HCT116 (cell line): ENCODE data around the gene CPT1A. TPM values are rescaled to one million over a fixed set of nuclear protein-coding genes. Genes with fewer than 3 reads are reported as not detected.

Experiments used
- ATAC-seq: fragments of 200-7000 bp; cut with Tn5 transposase; 2 replicates; pipeline ENCODE4 v1.9.1; 2020; ENCODE audit warnings: mild to moderate bottlenecking, moderate library complexity
- Bru-seq: library from RNA; stranded (reverse); fragments of 400-500 nt; gene quantifications from one replicate; lab custom pipeline; 2021; lab: Mats Ljungman, UMichigan
- BruChase-seq, 2 experiments: library from RNA; stranded (reverse); fragments of 400-500 nt; gene quantifications; one replicate each; lab custom pipeline; 2021; lab: Mats Ljungman, UMichigan
- BruUV-seq: library from RNA; stranded (reverse); fragments of 400-500 nt; replicated peaks from 2 replicates; lab custom pipeline; 2021; lab: Mats Ljungman, UMichigan
- CTCF ChIA-PET: fragments of 300-600 bp; sonication (Branson Sonifier 250); formaldehyde crosslinking; loops from one replicate; lab custom pipeline; 2021; ENCODE audit warnings: antibody characterized with exemption; lab: Charles Lee
- POLR2A ChIA-PET: fragments of 300-600, 350-600 bp; sonication (Branson Sonifier 250); formaldehyde crosslinking; loops from one replicate; lab custom pipeline; 2021; ENCODE audit warnings: antibody characterized with exemption; lab: Charles Lee
- RAD21 ChIA-PET, 2 experiments: fragments of 300-600 bp; sonication (Branson Sonifier 250); formaldehyde crosslinking; loops; one replicate each; lab custom pipeline; 2023; ENCODE audit warnings: low total read pairs in 2 of 2; ENCODE audit not compliant: uncharacterized antibody in 2 of 2, unreplicated experiment in 2 of 2, low non-redundant PET in 1 of 2; lab: Charles Lee
- DNase-seq: peaks from one replicate; pipeline ENCODE4 v3.0.0-alpha.2; 2010; ENCODE audit warnings: low read depth, low spot score
- H2AFZ ChIP-seq: fragments of 200-600 bp; shearing (Covaris generic), sonication (generic); 2 replicates; pipeline ENCODE4 v1.6.1; 2017; ENCODE audit warnings: low read depth, mixed run types, mixed read lengths, antibody characterized with exemption, low read length; ENCODE audit not compliant: poor library complexity, severe bottlenecking
- H3K27ac ChIP-seq: 2 replicates; pipeline ENCODE4 v1.5.1; 2012; ENCODE audit warnings: low read depth, low read length
- H3K27me3 ChIP-seq: fragments of 200-600 bp; sonication (generic); 2 replicates; pipeline ENCODE4 v1.6.1; 2016; ENCODE audit warnings: mixed run types, low read length, mixed read lengths; ENCODE audit not compliant: insufficient read depth
- H3K36me3 ChIP-seq, 2 experiments: fragments of 200-500 bp in 1 of 2; fragments of 200-600 bp in 1 of 2; sonication (Bioruptor generic) in 1 of 2; sonication (generic) in 1 of 2; 2 replicates each; pipeline versions ENCODE4 v1.5.1 to v1.6.1; 2014 to 2016; ENCODE audit warnings: low read length in 2 of 2, inconsistent platforms in 1 of 2, mixed read lengths in 1 of 2, mixed run types in 1 of 2; ENCODE audit not compliant: insufficient read depth in 2 of 2, control insufficient read depth in 1 of 2
- H3K4me1 ChIP-seq, 2 experiments: fragments of 200-600 bp in 1 of 2; sonication (generic) in 1 of 2; 2 replicates each; pipeline versions ENCODE4 v1.5.1 to v1.6.1; 2012 to 2017; ENCODE audit warnings: low read length in 2 of 2, inconsistent platforms in 1 of 2, mild to moderate bottlenecking in 1 of 2, mixed read lengths in 1 of 2, mixed run types in 1 of 2, moderate library complexity in 1 of 2; ENCODE audit not compliant: insufficient read depth in 2 of 2, control insufficient read depth in 1 of 2
- H3K4me2 ChIP-seq: fragments of 200-600 bp; sonication (generic); 2 replicates; pipeline ENCODE4 v1.6.1; 2017; ENCODE audit warnings: mixed run types, low read length, mixed read lengths
- H3K4me3 ChIP-seq, 2 experiments: fragments of 200-600 bp in 1 of 2; sonication (generic) in 1 of 2; replicated peaks in 1 of 2; 2 replicates each; pipeline ENCODE4 v1.5.1; 2011 to 2016; ENCODE audit warnings: low read length in 2 of 2, control low read depth in 1 of 2, low read depth in 1 of 2, mild to moderate bottlenecking in 1 of 2, mixed read lengths in 1 of 2, mixed run types in 1 of 2
- H3K79me2 ChIP-seq: fragments of 200-600 bp; sonication (generic); 2 replicates; pipeline ENCODE4 v1.6.1; 2017; ENCODE audit warnings: mild to moderate bottlenecking, mixed run types, low read length, moderate library complexity, mixed read lengths; ENCODE audit not compliant: insufficient read depth
- H3K9ac ChIP-seq: fragments of 200-600 bp; sonication (generic); 2 replicates; pipeline ENCODE4 v1.6.1; 2016; ENCODE audit warnings: low read length, mixed read lengths
- H3K9me2 ChIP-seq: fragments of 200-600 bp; sonication (generic), shearing (Covaris generic); 2 replicates; pipeline ENCODE4 v1.6.1; 2017; ENCODE audit warnings: mixed run types, mild to moderate bottlenecking, moderate library complexity; ENCODE audit not compliant: insufficient read depth
- H3K9me3 ChIP-seq, 2 experiments: fragments of 200-500 bp in 1 of 2; fragments of 200-600 bp in 1 of 2; sonication (Bioruptor generic) in 1 of 2; sonication (generic) in 1 of 2; 2 replicates each; pipeline ENCODE4 v1.6.1; 2014 to 2017; ENCODE audit warnings: low read length in 2 of 2, mixed read lengths in 2 of 2, inconsistent platforms in 1 of 2, low read depth in 1 of 2, mild to moderate bottlenecking in 1 of 2, mixed run types in 1 of 2, moderate library complexity in 1 of 2; ENCODE audit not compliant: control insufficient read depth in 1 of 2, insufficient read depth in 1 of 2
- H4K20me1 ChIP-seq: fragments of 200-600 bp; sonication (generic), shearing (Covaris generic); 2 replicates; pipeline ENCODE4 v1.6.1; 2017; ENCODE audit warnings: mixed run types, mild to moderate bottlenecking, moderate library complexity; ENCODE audit not compliant: insufficient read depth
- CEBPB ChIP-seq: IDR thresholded peaks from 2 replicates; pipeline ENCODE4 v1.6.1; 2012; ENCODE audit warnings: low read depth
- JUND ChIP-seq: IDR thresholded peaks from 2 replicates; pipeline ENCODE4 v1.6.1; 2012
- MAX ChIP-seq: IDR thresholded peaks from 2 replicates; pipeline ENCODE4 v1.6.1; 2012
- SRF ChIP-seq: IDR thresholded peaks from 2 replicates; pipeline ENCODE4 v1.6.1; 2012; ENCODE audit warnings: low read depth
- ZBTB33 ChIP-seq: IDR thresholded peaks from 2 replicates; pipeline ENCODE4 v1.6.1; 2011; ENCODE audit warnings: mild to moderate bottlenecking, low read length, moderate library complexity; ENCODE audit not compliant: insufficient replicate concordance; ENCODE audit errors: extremely low read depth
- ZFX ChIP-seq: fragments of 450-650 bp; IDR thresholded peaks from 2 replicates; pipeline ENCODE4 v1.6.1; 2017
- ZNF274 ChIP-seq: fragments of 200-500 bp; sonication (Bioruptor generic); IDR thresholded peaks from 2 replicates; pipeline ENCODE4 v1.6.1; 2014; ENCODE audit warnings: mild to moderate bottlenecking, low read depth, low read length, inconsistent platforms
- intact Hi-C: fragments of 100-400 bp; cut with micrococcal nuclease; formaldehyde crosslinking; loops from 2 replicates; pipeline ENCODE4 v1.10.0; 2022
- long read RNA-seq: library from polyadenylated mRNA; unstranded; transcript quantifications from one replicate; pipeline ENCODE4 v2.0.0, GENCODE V29; 2021; ENCODE audit not compliant: unreplicated experiment
- polyA plus RNA-seq: library from polyadenylated mRNA; unstranded; fragments of >200 nt; gene quantifications from 2 replicates; pipeline ENCODE4 v1.2.1, GENCODE V29; 2012; ENCODE audit warnings: missing spikeins
- total RNA-seq: library from RNA; stranded (reverse); gene quantifications from one replicate; pipeline ENCODE4 v1.2.1, GENCODE V29; 2021; ENCODE audit not compliant: unreplicated experiment

The CPT1A gene
- total RNA-seq (54.4 TPM), Bru-seq, nascent RNA (percentile 55 among the genes with signal in this experiment), BruChase-seq, experiment 1, labeled RNA remaining after a 6-hour chase (percentile 72 among the genes with signal in this experiment), BruChase-seq, experiment 2, labeled RNA remaining after a 2-hour chase (percentile 64 among the genes with signal in this experiment)
- 25.2 and 31.0 TPM in 2 replicates for polyA plus RNA-seq
- long read RNA-seq, full-length matches to known transcripts = 11 of 23 reads
- long read RNA-seq, partial matches to known transcripts = 9 of 23 reads
- long read RNA-seq, other reads (novel, unspliced or antisense) = 3 of 23 reads

GRCh38 chr11:68841718-68842426 is at the start of gene CPT1A:
Gene CPT1A, minus strand, starts transcription at chr11:68841916. Its CDS starts 26,442 bp downstream, at chr11:68815474.
- Histone ChIP-seq H3K36me3 (no peaks in the 10 kb centered on the region), H3K4me2 (peak within 1 kb of the TSS; percentile 88), H3K9me3 (no peaks in the 10 kb centered on the region), H3K79me2 (peaks cover 34% of the 10 kb centered on the region), H3K9me2 (no peaks in the 10 kb centered on the region), H3K4me3 (peak within 1 kb of the TSS; percentile 74 to 84), H3K9ac (peak within 1 kb of the TSS; percentile 71), H2AFZ (no peak within 1 kb of the TSS), H4K20me1 (no peaks in the 10 kb centered on the region), H3K27me3 (no peaks in the 10 kb centered on the region), H3K4me1 (peaks cover 32 to 55% of the 10 kb centered on the region in 2 experiments), H3K27ac (peak within 1 kb of the TSS; percentile 67)
- RAD21 ChIA-PET = no interaction called here
- POLR2A ChIA-PET = no interaction called here
- intact Hi-C loops = no loop called here
- peak; percentile 39; the same call in 1 of the 2 replicates for TF ChIP-seq MAX
- TF ChIP-seq JUND = no peak
- TF ChIP-seq CEBPB = no peak
- no peak for TF ChIP-seq ZBTB33
- no peak for TF ChIP-seq ZNF274
- 0 out of 2 replicates have a peak, but pooled peaks have one; percentile 14 for TF ChIP-seq ZFX
- TF ChIP-seq SRF = no peak
- ATAC-seq (peak; percentile 69), DNase-seq (no peak)
- no TSS peak for BruUV-seq
- CTCF ChIA-PET = no interaction called here
